ENCODE results near the gene SOAT2.

Gene SOAT2

DNA sequence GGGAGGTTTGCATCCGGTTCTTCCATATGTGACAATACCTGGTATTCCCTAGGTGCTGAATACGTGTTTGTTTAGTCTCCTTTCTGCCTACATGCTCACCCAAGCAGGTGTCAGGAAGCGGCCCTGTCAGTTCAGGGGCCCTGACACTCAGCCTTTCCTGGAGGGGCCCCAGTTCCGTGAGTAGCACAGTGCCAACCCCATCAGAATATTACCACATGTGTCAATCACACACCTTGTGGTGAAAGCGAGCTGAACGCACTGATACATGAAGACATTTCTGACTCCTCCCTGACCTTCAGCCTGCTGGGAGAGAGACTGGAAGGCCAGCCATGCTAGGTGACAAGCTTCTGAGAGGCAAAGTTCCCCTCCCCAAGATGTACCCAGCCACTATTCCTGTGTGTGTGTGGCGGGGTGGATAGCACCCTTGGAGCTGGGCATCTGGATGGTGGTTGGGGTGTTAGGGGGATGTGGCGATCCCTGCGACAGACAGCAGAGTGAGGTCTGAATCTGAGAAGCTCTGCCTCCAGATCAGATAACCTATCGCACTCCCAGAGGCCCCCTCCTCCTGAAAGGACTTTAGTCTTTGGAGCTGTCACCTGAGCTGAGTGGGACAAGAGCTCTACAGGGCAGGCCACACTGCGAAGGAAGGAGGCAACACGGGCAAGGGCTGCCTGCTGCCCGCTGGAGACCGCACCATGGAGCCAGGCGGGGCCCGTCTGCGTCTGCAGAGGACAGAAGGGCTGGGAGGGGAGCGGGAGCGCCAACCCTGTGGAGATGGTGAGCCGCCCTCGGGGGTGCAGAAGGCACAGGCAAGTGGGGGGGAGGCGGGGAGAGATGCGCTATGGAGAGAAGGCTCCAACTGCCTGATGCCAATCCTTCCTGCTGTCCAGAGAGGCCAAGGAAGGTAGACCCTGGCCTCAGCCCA, at the start of gene SOAT2:
SOAT2 (plus strand) TSS at position 604 of the 925 bp plus-strand sequence; CDS start at position 696, 92 bp downstream.
- DNase-seq (ENCODE audit: low read depth): peak; percentile 43

DNA sequence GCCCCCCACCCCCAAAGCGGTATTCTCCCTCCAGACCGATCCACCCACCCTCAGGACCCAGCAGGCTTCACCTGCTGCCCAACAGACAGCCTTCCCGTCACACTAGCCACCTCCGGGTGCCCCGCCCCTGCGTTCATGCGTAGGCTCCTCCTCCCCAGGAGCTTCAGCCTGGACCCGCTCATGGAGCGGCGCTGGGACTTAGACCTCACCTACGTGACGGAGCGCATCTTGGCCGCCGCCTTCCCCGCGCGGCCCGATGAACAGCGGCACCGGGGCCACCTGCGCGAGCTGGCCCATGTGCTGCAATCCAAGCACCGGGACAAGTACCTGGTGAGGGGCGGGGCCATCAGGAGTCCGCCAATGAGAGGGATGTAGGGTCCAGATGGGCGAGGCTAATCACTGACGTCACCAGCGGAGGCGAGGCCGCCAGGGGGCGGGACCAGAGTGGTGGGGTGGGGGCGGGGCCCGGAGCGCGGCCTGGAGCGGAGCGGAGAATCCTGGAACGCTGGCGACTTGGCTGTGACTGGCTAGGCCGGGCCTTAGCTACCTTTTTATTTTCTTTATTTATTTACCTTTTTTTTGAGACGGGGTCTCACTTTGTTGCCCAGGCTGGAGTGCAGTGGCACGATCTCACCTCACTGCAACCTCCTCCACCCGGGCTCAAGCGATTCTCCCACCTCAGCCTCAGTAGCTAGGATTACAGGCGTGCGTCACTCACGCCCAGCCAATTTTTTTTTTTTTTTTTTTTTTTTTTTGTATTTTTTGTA, 49.0 kb upstream of the SOAT2 start:
- DNase-seq (ENCODE audit: low read depth): peak; percentile 88

DNA sequence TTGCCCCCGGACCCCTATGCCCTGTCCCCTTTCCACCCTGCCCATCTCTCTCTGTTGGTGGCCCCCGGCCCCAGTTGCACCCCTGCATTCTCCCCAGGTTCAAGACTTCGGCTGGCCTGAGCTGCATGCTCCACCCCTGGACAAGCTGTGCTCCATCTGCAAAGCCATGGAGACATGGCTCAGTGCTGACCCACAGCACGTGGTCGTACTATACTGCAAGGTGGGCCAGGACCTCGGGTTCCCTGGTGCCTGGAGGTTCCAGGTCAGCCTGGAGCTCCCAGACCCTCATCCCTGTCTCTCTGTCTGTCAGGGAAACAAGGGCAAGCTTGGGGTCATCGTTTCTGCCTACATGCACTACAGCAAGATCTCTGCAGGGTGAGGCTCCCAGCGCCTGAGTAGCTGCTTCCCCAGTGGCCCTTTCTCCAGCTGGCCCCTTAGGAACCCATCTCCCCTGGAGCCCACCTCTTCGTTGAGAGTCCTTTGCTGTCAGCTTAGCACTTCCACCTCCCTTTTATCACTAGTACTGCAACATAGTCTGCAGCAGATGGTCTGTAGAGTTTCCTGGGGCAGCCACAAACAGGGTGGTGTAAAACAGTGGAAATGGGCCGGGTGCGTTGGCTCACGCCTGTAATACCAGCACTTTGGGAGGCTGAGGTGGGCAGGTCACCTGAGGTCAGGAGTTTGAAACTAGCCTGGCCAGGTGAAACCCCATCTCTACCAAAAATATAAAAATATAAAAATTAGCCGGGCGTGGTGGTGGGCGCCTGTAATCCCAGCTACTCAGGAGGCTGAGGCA, 47.6 kb upstream of the SOAT2 start:
- DNase-seq (ENCODE audit: low read depth): no peak

DNA sequence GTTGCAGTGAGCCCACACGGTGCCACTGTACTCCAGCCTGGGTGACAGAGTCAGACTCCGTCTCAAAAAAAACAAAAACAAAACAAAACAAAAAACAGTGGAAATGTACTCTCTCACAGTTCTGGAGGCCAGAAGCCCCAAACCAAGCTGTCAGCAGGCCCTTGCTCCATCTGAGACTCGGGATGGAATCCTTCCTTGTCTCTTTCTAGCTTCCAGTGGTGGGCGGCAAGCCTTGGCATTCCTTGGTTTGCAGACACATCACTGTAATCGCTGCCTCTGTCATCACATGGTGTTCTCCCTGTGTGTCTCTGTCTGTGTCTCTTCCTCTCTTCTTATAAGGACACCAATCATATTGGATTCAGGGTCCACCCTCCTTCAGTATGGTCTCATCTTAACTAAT, 47.0 kb upstream of the SOAT2 start:
- no peak for DNase-seq (ENCODE audit: low read depth)

DNA sequence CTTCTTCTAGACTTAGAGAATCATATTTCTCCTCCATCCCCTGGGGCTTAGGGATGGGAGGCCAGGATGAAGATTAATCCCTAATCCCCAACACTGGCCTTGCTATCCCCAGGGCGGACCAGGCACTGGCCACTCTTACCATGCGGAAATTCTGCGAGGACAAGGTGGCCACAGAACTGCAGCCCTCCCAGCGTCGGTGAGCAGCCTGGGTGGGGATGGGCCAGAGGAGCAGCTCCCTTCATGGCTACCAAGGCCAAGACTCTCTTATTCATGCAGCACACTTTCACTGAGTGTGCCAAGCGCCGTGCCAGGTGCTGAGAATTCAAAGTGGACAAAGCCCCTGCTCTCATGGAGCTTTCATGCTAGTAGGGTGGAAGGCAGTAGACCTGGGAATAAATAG, 46.4 kb upstream of the SOAT2 start:
- DNase-seq (ENCODE audit: low read depth): no peak

- DNase-seq (ENCODE audit: low read depth): no peak
These were observed 45.3 kb upstream of the SOAT2 start for GRCh38 chr12:53057816-53058500.

DNA sequence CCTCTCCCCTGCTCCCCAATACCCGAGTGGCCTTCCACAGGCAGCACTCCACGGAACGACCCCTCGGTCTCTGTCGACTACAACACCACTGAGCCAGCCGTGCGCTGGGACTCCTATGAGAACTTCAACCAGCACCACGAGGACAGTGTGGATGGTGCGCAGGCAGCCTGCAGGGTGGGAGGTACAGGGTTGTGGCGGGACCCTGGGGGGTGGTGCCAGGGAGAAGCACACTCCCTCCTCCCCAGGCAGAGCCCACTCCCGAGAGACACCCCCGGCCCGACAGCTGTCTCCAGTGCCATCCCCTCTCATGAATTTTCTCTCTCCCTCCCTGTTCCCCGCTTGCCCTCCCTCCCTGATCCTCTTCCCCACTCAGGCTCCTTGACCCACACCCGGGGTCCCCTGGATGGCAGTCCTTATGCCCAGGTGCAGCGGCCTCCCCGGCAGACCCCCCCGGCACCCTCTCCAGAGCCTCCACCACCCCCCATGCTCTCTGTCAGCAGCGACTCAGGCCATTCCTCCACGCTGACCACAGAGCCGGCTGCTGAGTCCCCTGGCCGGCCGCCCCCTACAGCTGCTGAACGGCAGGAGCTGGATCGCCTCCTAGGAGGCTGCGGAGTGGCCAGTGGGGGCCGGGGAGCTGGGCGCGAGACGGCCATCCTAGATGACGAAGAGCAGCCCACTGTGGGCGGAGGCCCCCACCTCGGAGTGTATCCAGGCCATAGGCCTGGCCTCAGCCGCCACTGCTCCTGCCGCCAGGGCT, 44.4 kb upstream of the SOAT2 start:
- no peak for DNase-seq (ENCODE audit: low read depth)

DNA sequence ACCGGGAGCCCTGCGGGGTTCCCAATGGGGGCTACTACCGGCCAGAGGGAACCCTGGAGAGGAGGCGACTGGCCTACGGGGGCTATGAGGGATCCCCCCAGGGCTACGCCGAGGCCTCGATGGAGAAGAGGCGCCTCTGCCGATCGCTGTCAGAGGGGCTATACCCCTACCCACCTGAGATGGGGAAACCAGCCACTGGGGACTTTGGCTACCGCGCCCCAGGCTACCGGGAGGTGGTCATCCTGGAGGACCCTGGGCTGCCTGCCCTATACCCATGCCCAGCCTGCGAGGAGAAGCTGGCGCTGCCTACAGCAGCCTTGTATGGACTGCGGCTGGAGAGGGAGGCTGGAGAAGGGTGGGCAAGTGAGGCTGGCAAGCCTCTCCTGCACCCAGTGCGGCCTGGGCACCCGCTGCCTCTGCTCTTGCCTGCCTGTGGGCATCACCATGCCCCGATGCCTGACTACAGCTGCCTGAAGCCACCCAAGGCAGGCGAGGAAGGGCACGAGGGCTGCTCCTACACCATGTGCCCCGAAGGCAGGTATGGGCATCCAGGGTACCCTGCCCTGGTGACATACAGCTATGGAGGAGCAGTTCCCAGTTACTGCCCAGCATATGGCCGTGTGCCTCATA, 43.7 kb upstream of the SOAT2 start:
- no peak for DNase-seq (ENCODE audit: low read depth)

DNA sequence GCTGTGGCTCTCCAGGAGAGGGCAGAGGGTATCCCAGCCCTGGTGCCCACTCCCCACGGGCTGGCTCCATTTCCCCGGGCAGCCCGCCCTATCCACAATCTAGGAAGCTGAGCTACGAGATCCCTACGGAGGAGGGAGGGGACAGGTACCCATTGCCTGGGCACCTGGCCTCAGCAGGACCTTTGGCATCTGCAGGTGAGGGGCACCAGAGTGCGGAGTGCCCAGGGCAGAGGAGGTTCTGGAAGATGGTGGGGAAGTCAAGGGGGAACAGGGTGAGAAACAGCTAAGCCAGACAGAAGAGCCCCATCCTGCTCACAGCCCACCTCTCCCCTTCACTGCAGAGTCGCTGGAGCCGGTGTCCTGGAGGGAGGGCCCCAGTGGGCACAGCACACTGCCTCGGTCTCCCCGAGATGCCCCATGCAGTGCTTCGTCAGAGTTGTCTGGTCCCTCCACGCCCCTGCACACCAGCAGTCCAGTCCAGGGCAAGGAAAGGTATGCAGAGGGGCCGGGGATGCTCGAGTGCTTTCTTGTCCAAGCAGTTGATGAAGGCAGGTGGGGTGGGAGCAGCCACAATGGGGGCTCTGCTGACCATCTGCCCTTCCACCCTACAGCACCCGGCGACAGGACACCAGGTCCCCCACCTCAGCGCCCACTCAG, 43.1 kb upstream of the SOAT2 start:
- no peak for DNase-seq (ENCODE audit: low read depth)

- no peak for DNase-seq (ENCODE audit: low read depth)
These were observed 42.5 kb upstream of the SOAT2 start for GRCh38 chr12:53060721-53061276.

DNA sequence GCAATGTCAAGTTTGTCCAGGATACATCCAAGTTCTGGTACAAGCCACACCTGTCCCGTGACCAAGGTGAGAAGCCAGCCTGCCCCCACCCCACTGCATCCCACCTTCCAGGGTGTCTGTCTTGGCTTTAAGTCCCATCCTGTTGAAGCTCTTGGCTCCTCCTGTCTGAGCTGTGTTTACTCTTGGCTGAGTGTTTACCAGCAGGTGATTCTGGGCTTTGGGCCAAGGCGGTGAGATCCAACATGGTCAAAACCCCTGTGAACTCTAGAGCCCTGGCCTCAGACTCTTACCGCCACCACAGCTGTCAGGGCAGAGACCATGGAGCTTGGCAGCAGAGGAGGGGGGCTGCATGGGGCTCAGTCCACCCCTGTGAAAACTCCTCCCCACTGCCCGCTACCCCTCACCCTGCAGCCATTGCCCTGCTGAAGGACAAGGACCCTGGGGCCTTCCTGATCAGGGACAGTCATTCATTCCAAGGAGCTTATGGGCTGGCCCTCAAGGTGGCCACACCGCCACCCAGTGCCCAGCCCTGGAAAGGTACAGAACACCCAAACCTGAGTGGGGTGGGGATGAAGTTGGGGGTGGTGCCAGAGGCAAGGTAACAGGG, 41.8 kb upstream of the SOAT2 start:
- DNase-seq (ENCODE audit: low read depth): no peak

GRCh38 chr12:53062011-53062961, 41.0 kb upstream of the SOAT2 start:
- DNase-seq (ENCODE audit: low read depth): no peak

- no peak for DNase-seq (ENCODE audit: low read depth)
These were observed 40.1 kb upstream of the SOAT2 start for GRCh38 chr12:53062977-53063707.

DNA sequence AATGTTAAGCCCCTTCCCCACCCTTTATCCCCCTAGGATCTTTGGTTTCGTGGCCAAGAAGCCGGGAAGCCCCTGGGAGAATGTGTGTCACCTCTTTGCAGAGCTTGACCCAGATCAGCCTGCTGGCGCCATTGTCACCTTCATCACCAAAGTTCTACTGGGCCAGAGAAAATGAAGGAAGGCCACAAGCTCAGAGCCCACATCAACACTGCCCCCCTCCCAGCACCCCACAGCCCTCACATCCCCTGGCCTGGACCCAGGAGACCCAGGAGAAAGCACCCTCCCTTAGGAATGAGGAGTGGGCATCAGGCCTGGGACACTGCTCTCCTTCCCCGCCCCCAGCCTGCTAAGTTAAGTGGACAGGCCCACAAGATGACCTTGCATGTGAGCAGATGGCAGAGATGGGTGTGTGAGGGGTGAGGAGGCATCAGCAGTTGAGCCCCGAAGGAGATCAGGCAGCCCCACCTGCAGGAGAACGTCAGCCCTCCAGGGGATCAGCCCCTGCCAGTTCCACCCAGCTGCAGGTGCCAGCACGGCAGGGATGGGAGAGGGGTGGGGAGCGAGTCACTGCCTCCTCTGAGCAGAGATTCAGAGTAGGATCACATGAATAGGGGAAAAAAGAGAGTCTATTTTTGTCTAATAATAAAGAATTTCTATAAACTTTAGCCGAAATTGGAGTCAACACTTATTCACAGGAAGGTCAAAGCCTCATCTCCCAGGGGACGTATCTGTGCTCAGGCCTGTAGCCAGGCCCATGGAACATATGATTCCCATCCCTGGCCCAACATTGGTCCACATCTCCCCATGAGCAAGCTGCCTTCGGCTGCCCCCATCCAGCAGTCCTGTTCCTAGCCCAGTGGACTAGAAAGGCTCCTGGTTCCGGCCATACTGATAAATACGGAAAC, 39.3 kb upstream of the SOAT2 start:
- no peak for DNase-seq (ENCODE audit: low read depth)

GRCh38 chr12:53064613-53065436, 38.5 kb upstream of the SOAT2 start:
- DNase-seq (ENCODE audit: low read depth): no peak

Data from stimulated activated CD8-positive, alpha-beta memory T cell treated with anti-CD3 and anti-CD28 coated beads, Interleukin-12 subunit alpha, Interleukin-12 subunit beta, amount 100 ng/mL, for 1 hour (primary cell).